ENCODE results near the gene MORC3. TPM values are rescaled to one million over a fixed set of nuclear protein-coding genes. Genes with fewer than 3 reads are reported as not detected.

MORC3 gene
- total and polyA plus RNA-seq, 3 donors from 2014 or later, result 21.4 to 48.0 (median 45.6) TPM

DNA sequence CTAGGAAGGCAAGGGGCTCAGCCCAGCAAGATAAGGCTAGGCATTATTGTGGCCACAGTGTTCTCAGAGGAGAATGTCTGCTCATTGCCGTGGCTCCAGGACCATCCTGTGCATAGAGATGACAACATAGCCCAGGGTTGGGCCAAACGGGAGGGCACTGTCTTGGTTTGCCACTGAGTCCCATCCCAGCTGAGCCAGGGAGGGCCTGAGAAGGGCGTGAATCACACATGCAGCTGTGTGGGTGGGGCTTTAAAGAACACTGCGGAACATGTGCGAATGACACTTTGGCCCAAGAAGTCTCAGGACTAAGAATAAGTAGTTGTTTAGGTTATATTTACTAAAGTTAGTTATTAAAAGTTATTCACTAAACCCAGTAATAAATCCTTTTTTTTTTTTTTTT is 83.7 kb downstream of the MORC3 start:
- no peak overlapping the region for H3K4me3 ChIP-seq
- H3K27ac ChIP-seq, result no peak overlapping the region
- no peaks in the 10 kb centered on the region for H3K36me3 ChIP-seq (ENCODE audit: low read depth, missing control alignments)
- TF ChIP-seq POLR2A (IDR thresholded peaks at IDR 0.05) (no peak), CTCF (IDR thresholded peaks at IDR 0.05) (no peak)
- 84% methylated on average over 5 of the region's 5 CpGs for WGBS, 2 donors
- intact Hi-C loops (cut with DNase I; ENCODE audit: low total_unique reads), result no loop called here
- no peaks in the 10 kb centered on the region for H3K9me3 ChIP-seq
- no peaks in the 10 kb centered on the region for H3K27me3 ChIP-seq
- no peak for DNase-seq
- no peaks in the 10 kb centered on the region for H3K4me1 ChIP-seq

GRCh38 chr21:36408568-36408967 is 88.6 kb downstream of the MORC3 start:
- H3K4me1 ChIP-seq, result no peaks in the 10 kb centered on the region
- no peak for DNase-seq
- WGBS, 2 donors, result 88 to 93% methylated on average over 6 of the region's 6 CpGs
- TF ChIP-seq POLR2A (IDR thresholded peaks at IDR 0.05), result no peak
- no peak for TF ChIP-seq CTCF (IDR thresholded peaks at IDR 0.05)
- H3K36me3 ChIP-seq (ENCODE audit: low read depth, missing control alignments), result no peaks in the 10 kb centered on the region
- no peak overlapping the region for H3K27ac ChIP-seq
- H3K9me3 ChIP-seq, result no peaks in the 10 kb centered on the region
- no peak overlapping the region for H3K4me3 ChIP-seq
- H3K27me3 ChIP-seq, result no peaks in the 10 kb centered on the region
- intact Hi-C loops (cut with DNase I; ENCODE audit: low total_unique reads), result no loop called here

DNA sequence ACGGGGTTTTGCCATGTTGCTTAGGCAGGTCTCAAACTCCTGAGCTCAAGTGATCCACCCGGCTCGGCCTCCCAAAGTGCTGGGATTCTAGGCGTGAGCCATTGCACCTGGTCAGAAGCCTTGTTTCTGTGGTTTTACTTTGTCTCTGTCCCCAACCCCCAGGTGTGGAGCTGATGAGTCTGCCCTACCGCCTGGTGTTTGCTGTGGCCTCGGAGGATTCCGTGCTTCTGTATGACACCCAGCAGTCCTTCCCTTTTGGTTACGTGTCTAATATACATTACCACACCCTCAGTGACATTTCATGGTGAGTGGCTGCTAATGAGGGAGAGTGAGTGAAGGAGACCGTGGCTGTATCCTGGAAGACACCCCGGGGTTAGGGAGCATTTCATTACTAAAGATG is 91.3 kb downstream of the MORC3 start:
- no peaks in the 10 kb centered on the region for H3K4me1 ChIP-seq
- DNase-seq, result no peak
- no peak overlapping the region for H3K27ac ChIP-seq
- WGBS, 2 donors, result 96 to 97% methylated on average over 10 of the region's 10 CpGs
- H3K36me3 ChIP-seq (ENCODE audit: low read depth, missing control alignments), result no peaks in the 10 kb centered on the region
- H3K4me3 ChIP-seq, result no peak overlapping the region
- intact Hi-C loops (cut with DNase I; ENCODE audit: low total_unique reads), result no loop called here
- TF ChIP-seq POLR2A (IDR thresholded peaks at IDR 0.05) (no peak), CTCF (IDR thresholded peaks at IDR 0.05) (no peak)
- H3K27me3 ChIP-seq, result no peaks in the 10 kb centered on the region
- no peaks in the 10 kb centered on the region for H3K9me3 ChIP-seq

GRCh38 chr21:36412916-36413315 is 92.9 kb downstream of the MORC3 start:
- Histone ChIP-seq H3K4me3 (no peak overlapping the region), H3K27me3 (no peaks in the 10 kb centered on the region), H3K36me3 (ENCODE audit: low read depth, missing control alignments) (no peaks in the 10 kb centered on the region), H3K9me3 (no peaks in the 10 kb centered on the region), H3K27ac (no peak overlapping the region), H3K4me1 (no peaks in the 10 kb centered on the region)
- intact Hi-C loops (cut with DNase I; ENCODE audit: low total_unique reads), result no loop called here
- TF ChIP-seq POLR2A (IDR thresholded peaks at IDR 0.05) (no peak), CTCF (IDR thresholded peaks at IDR 0.05) (no peak)
- whole genome bisulfite sequencing, 2 donors, result 86 to 92% methylated on average over 8 to 11 of the region's 11 CpGs
- no peak for DNase-seq

DNA sequence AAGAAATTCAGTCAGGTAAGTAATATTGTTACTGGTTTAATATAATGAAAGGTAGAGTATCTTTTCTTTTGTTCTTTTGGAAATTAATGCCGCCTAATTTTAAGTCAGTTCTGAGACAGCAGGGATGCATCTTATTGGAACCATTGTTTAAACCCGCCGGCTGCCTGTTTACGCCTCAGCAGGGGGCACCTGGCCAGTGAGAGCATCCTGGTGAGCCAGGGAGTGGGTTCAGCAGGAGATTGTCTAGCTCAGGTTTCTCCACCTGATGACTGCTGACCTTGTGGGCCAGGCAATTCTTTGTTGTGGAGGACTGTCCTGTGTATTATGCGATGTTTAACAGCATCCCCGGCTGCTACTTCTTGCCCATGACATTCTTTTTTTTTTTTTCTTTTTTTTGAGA is 95.4 kb downstream of the MORC3 start:
- H3K4me3 ChIP-seq, result no peak overlapping the region
- no peaks in the 10 kb centered on the region for H3K27me3 ChIP-seq
- H3K9me3 ChIP-seq, result no peaks in the 10 kb centered on the region
- DNase-seq, result no peak
- intact Hi-C loops (cut with DNase I; ENCODE audit: low total_unique reads), result no loop called here
- no peaks in the 10 kb centered on the region for H3K4me1 ChIP-seq
- TF ChIP-seq CTCF (IDR thresholded peaks at IDR 0.05), result no peak
- TF ChIP-seq POLR2A (IDR thresholded peaks at IDR 0.05), result no peak
- WGBS, 2 donors, result 86 to 93% methylated on average over 6 of the region's 6 CpGs
- H3K36me3 ChIP-seq (ENCODE audit: low read depth, missing control alignments), result no peaks in the 10 kb centered on the region
- no peak overlapping the region for H3K27ac ChIP-seq

Measured in testis (tissue), 3 donors.